GM15510 (cell line): Measurements from ENCODE around the gene FERMT3.

Experiments
- POLR2A ChIP-seq: IDR thresholded peaks from 3 replicates; pipeline ENCODE4 v1.6.1; 2011; ENCODE audit warnings: borderline replicate concordance; ENCODE audit not compliant: insufficient read length; ENCODE audit errors: extremely low read depth

FERMT3 gene

DNA sequence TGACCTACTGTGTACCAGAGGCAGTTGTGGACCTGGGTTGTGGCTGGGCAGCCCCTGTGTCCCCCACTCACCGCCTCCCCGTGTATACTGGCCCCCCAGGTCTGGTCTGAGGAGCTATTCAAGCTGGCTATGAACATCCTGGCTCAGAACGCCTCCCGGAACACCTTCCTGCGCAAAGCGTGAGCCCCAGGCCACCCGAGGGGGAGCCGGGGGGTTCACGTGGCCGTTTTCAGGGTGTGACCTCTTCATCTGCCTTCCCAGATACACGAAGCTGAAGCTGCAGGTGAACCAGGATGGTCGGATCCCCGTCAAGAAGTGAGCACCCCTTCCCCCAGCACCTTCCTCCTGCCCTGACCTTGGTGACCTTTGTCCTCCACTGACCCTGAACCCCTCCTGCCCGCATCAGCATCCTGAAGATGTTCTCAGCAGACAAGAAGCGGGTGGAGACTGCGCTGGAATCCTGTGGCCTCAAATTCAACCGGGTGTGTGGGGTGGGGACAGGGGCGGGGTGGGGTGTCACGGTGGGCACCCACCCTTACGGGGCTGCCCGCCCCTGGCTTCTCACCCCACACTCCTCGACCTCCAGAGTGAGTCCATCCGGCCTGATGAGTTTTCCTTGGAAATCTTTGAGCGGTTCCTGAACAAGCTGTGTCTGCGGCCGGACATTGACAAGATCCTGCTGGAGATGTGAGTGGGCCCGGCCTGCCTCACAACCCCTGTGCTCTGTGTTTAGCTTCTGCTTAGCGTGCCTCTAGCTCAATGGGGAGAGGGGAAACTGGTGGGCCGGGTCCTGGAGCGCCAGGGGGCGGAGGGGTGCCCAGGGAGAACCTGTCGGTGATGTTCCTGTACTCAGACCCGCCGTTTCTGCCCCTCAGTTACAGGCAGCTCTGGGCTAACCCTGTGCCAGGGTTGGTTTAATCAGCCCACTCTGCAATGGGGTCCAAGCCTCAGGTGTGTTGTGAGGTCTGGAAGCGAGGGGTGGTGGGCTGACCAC lies 48.9 kb downstream of the FERMT3 start:
- TF ChIP-seq POLR2A, result no peak

DNA sequence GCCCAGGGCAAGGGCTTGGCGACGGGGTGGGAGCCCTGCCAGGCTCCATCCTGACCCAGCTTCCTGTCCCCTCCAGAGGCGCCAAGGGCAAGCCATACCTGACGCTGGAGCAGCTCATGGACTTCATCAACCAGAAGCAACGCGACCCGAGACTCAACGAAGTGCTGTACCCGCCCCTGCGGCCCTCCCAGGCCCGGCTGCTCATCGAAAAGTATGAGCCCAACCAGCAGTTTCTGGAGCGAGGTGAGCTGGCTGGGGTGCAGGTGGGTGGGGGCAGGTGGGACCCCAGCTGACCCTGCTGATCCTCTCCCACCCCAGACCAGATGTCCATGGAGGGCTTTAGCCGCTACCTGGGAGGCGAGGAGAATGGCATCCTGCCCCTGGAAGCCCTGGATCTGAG lies 49.8 kb downstream of the FERMT3 start:
- TF ChIP-seq POLR2A, result no peak

DNA sequence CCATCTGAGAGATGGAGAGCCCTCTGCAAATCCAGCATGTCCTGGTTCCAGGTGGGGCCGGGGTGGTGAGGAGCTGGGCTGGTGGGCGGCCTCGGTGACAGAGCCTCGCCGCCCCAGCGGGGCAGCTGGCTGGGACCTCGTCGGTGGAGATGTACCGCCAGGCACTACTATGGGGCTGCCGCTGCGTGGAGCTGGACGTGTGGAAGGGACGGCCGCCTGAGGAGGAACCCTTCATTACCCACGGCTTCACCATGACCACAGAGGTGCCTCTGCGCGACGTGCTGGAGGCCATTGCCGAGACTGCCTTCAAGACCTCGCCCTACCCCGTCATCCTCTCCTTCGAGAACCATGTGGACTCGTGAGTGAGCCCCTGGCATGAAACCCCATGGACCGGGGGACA lies 51.8 kb downstream of the FERMT3 start:
- TF ChIP-seq POLR2A, result no peak

DNA sequence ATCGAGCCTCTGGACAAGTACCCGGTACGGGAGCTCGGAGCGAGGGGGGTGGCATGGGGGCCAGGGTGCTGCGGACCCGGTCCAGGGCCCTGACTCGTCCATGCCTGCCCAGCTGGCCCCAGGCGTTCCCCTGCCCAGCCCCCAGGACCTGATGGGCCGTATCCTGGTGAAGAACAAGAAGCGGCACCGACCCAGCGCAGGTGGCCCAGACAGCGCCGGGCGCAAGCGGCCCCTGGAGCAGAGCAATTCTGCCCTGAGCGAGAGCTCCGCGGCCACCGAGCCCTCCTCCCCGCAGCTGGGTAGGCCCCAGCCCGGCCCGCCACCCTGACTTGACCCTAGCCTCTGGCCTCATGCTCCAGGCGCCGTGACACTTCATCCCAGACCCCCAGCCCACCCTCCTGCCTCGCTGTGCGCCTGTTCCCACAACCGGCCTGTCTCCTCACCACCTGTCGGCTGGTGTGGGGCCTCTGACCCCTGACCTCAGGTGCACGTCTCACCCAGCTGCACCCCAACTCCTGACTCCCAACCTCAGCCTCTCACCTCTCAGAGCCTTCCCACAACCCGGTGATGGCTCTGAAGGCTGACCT lies 52.5 kb downstream of the FERMT3 start:
- TF ChIP-seq POLR2A, result no peak

DNA sequence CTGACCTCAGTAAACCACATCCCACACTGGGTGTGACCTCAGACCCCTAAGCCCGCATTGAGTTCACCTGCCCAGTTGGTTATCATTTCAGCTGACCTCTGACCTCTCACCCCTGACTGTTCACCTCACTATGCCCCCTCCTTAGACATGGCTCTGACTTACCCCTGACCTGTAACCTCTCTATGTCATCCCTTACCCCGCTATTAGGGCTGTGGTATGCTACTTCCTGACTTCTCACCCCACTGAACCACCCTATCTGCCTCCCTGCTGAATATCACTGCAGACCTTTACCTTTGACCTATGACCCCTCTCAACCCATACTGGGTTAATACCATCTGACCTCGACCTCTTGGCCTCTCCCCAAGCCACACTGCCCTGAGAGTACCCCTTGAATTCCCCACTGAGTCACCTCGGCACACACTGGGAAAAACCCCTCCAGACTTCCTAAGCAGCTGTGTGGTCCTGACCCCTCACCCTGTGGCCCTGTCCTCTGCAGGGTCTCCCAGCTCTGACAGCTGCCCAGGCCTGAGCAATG lies 53.1 kb downstream of the FERMT3 start:
- TF ChIP-seq POLR2A, result no peak

DNA sequence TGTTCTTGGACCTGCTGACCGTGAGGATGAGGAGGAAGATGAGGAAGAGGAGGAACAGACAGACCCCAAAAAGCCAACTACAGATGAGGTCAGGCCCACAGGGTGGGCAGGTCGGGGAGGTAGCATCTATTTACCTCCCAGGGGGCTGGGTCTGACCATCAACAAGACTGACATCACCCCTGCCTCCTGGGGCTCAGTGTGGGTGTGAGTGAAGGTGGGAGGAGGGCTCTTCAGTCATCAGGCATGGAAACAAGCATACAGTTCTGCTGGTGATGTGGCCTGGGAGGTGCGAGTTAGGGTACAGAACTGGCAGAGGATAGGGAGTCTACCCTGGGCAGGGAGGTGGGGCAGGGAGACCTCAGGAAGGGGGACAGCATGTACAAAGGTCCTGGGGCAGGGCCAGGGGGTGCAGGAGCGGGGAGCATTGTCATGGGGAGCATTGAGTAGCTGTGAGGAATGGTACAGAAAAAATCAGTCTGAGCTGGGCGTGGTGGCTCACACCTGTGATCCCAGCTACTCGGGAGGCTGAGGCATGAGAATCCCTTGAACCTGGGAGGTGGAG lies 53.7 kb downstream of the FERMT3 start:
- no peak for TF ChIP-seq POLR2A

DNA sequence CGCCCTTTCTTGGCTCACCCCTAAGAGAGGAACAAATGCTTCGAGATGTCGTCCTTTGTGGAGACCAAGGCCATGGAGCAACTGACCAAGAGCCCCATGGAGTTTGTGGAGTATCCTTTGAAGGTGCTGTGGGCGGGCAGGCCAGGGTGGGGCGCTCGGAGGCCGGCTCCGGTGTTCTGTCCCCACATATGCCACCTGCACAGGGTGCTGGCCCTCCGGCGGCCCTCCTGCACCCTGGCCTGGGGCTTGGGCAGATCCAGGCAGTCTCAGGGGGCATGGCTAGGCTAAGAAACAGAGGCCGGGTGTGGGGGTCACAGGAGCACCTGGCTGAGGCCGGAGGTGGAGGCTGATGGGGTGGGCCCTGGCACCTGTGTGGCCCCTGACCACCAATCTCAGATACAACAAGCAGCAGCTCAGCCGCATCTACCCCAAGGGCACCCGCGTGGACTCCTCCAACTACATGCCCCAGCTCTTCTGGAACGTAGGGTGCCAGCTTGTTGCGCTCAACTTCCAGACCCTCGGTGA lies 55.1 kb downstream of the FERMT3 start:
- TF ChIP-seq POLR2A, result no peak

DNA sequence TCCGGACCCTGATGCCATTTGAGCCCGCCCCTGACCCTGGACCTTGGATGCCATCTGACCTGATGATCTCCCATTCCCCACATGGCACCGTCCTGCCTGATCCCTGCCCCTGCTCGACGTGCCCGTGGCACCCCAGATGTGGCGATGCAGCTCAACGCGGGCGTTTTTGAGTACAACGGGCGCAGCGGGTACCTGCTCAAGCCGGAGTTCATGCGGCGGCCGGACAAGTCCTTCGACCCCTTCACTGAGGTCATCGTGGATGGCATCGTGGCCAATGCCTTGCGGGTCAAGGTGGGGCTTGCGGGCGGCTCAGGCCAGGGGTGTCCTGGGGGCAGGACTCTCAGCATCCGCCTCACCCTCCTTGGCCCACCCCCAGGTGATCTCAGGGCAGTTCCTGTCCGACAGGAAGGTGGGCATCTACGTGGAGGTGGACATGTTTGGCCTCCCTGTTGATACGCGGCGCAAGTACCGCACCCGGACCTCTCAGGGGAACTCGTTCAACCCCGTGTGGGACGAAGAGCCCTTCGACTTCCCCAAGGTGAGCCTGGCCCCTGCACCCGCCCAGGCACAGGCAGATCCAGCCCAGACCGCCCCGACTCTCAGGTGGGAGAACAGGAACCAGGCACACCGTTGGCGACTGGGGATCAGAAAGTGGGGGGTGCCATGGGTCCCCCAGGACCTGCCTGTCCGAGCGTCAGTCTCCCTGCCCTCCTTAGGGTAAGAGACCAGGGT lies 55.9 kb downstream of the FERMT3 start:
- TF ChIP-seq POLR2A, result no peak

DNA sequence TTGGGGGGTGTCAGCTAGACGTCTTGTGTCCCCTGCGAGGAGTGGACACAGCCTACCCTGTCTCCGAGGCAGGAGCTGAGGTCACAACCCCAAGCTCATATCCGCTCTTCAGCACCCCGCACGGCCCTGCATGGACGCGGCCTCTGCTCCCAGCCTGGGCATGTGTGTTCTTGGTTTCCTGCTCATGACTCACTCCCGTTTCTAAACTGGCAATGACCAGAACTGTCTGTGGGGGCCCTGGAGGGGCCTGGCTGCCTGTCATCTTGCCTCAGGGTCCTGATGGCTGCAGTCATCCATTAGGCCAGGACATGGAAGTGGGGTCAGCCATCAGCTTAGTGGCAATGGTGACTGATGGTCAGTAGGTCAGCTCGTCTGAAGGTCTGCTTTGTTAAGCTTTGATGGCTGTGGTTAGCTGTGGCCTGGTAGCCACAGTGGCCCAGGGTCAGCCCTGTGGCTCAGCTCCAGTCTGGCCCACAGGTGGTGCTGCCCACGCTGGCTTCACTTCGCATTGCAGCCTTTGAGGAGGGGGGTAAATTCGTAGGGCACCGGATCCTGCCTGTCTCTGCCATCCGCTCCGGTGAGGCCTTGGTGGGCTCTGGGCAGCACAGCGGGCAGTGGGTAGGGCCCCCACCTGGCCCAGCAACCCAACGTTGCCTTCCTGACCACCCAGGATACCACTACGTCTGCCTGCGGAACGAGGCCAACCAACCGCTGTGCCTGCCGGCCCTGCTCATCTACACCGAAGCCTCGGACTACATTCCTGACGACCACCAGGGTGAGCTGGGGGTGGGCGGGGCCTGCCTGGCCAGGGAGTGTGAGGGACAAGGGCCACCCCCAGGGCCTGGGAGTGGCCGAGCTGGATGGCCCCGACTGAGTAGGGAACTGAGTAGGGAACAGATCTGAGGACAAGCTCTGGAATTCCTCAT lies 56.8 kb downstream of the FERMT3 start:
- no peak for TF ChIP-seq POLR2A

DNA sequence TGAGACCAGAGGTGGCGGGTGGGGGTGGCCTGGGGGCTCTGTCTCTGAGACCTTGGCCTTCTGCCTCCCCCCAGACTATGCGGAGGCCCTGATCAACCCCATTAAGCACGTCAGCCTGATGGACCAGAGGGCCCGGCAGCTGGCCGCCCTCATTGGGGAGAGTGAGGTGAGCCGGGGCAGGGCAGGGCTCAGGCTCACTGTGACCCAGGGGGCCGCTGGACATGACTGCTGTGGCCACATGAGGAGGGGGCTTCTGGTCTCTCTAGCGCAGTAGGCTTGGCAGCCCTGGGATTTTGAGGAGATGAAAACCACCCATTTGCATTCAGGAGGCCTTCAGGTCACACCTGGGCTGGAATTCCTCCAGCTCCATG lies 57.4 kb downstream of the FERMT3 start:
- TF ChIP-seq POLR2A, result no peak

DNA sequence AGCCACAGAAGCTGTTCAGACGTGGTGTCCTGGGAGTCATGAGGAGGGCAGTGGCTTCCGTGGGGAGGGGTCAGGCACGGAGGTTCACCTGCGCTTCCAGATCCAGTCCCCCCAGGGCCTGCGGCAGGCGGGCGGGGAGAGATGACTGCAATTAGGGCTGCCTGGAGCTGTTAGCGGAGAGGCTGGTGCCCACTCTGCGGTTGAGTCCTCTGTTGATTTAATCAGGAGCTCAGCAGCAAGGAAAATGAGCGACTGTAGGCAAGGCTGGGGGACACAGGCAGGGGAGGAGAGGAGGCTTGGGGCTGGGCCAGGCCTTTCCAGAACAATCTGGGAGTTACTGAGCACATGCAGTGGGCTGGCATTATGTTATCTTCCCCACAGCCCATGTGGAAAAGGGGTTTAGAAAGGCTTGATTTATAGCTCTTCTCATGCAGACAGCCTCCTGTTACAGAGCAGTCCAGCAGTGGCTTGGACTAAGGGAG lies 57.9 kb downstream of the FERMT3 start:
- TF ChIP-seq POLR2A, result no peak

DNA sequence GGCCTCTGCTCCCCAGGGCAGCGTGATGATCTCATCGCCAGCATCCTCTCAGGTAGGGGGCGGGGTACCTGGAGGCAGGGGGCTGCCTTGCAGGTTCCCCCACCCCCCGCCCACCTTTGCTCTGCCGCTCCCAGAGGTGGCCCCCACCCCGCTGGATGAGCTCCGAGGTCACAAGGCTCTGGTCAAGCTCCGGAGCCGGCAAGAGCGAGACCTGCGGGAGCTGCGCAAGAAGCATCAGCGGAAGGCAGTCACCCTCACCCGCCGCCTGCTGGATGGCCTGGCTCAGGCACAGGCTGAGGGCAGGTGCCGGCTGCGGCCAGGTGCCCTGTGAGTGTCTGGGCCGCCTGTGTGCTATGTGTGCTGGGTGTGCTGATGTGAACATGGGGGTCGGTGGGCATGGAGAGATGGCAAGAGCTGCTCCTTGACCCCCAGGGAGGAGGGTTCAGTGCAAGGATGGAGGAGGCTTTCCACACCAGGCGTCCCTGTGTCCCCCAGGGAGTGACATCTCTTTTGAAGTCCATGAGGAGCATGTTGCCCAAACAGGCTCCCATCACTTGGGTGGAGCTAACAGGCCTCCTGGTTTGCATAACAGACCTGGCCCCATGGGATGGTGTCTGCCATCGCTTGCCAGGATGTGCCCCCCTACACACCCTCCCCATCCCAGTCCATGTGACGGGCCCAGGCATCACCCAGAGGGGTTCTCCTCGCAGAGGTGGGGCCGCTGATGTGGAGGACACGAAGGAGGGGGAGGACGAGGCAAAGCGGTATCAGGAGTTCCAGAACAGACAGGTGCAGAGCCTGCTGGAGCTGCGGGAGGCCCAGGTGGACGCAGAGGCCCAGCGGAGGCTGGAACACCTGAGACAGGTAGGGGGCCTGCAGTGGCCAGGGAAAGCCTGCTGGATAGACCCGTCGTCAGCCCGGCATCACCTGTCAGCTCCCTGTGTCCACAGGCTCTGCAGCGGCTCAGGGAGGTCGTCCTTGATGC lies 58.9 kb downstream of the FERMT3 start:
- TF ChIP-seq POLR2A, result no peak
